Mucosa of rectum (tissue), 2 donors: Measurements from ENCODE around the gene RAB39A.
A peak's percentile ranks its signal among the peaks of the same experiment; 100 is the strongest.

Experiments
- H3K27ac ChIP-seq, 2 donors: one replicate each; pipeline ENCODE4 v1.7.0; 2013; ENCODE audit warnings: inconsistent platforms in 2 of 2, low read depth in 2 of 2, low read length in 2 of 2
- H3K27me3 ChIP-seq, 2 donors: one replicate each; pipeline ENCODE4 v1.7.0; 2013; ENCODE audit warnings: low read length in 2 of 2; ENCODE audit not compliant: control insufficient read depth in 2 of 2, insufficient read depth in 2 of 2
- H3K36me3 ChIP-seq, 2 donors: one replicate each; pipeline ENCODE4 v1.7.0; 2013; ENCODE audit warnings: low read length in 2 of 2; ENCODE audit not compliant: control insufficient read depth in 2 of 2, insufficient read depth in 2 of 2
- H3K4me1 ChIP-seq, 2 donors: one replicate each; pipeline ENCODE4 v1.7.0; 2013; ENCODE audit warnings: low read length in 2 of 2, mild to moderate bottlenecking in 1 of 2; ENCODE audit not compliant: control insufficient read depth in 2 of 2, insufficient read depth in 2 of 2
- H3K4me3 ChIP-seq, 2 donors: one replicate each; pipeline ENCODE4 v1.7.0; 2013; ENCODE audit warnings: low read length in 2 of 2
- H3K9ac ChIP-seq, 2 donors: one replicate each; pipeline ENCODE4 v1.7.0; 2013; ENCODE audit warnings: low read length in 2 of 2, low read depth in 1 of 2, mild to moderate bottlenecking in 1 of 2
- H3K9me3 ChIP-seq, 2 donors: one replicate each; pipeline ENCODE4 v1.7.0; 2013; ENCODE audit warnings: low read length in 2 of 2; ENCODE audit not compliant: control insufficient read depth in 2 of 2
- donor health status: healthy.
- donor health status: Normal muscosa, but diverticular disease.

Gene RAB39A

GRCh38 chr11:107957109-107957588 lies 28.9 kb downstream of the RAB39A start:
- no peaks in the 10 kb centered on the region for H3K9me3 ChIP-seq
- H3K4me3 ChIP-seq: peak overlapping the region in 1 of 2 donors; percentile 13
- no peaks in the 10 kb centered on the region for H3K36me3 ChIP-seq
- no peaks in the 10 kb centered on the region for H3K27me3 ChIP-seq
- H3K27ac ChIP-seq: no peak overlapping the region
- no peak overlapping the region for H3K9ac ChIP-seq
- no peaks in the 10 kb centered on the region for H3K4me1 ChIP-seq

GRCh38 chr11:107961480-107961879 lies 33.2 kb downstream of the RAB39A start:
- no peaks in the 10 kb centered on the region for H3K4me1 ChIP-seq
- no peak overlapping the region for H3K9ac ChIP-seq
- H3K9me3 ChIP-seq: no peaks in the 10 kb centered on the region
- no peaks in the 10 kb centered on the region for H3K36me3 ChIP-seq
- no peak overlapping the region for H3K27ac ChIP-seq
- H3K4me3 ChIP-seq: no peak overlapping the region
- H3K27me3 ChIP-seq: no peaks in the 10 kb centered on the region

GRCh38 chr11:107962181-107962580 lies 33.9 kb downstream of the RAB39A start:
- H3K9me3 ChIP-seq: no peaks in the 10 kb centered on the region
- H3K36me3 ChIP-seq: no peaks in the 10 kb centered on the region
- no peak overlapping the region for H3K27ac ChIP-seq
- H3K4me1 ChIP-seq: no peaks in the 10 kb centered on the region
- no peak overlapping the region for H3K9ac ChIP-seq
- no peak overlapping the region for H3K4me3 ChIP-seq
- no peaks in the 10 kb centered on the region for H3K27me3 ChIP-seq

GRCh38 chr11:107963091-107963490 lies 34.8 kb downstream of the RAB39A start:
- no peaks in the 10 kb centered on the region for H3K27me3 ChIP-seq
- no peak overlapping the region for H3K9ac ChIP-seq
- H3K36me3 ChIP-seq: no peaks in the 10 kb centered on the region
- H3K9me3 ChIP-seq: no peaks in the 10 kb centered on the region
- H3K27ac ChIP-seq: no peak overlapping the region
- H3K4me3 ChIP-seq: no peak overlapping the region
- no peaks in the 10 kb centered on the region for H3K4me1 ChIP-seq

GRCh38 chr11:107969219-107969618 lies 41.0 kb downstream of the RAB39A start:
- H3K9me3 ChIP-seq: no peaks in the 10 kb centered on the region
- no peaks in the 10 kb centered on the region for H3K36me3 ChIP-seq
- H3K9ac ChIP-seq: no peak overlapping the region
- H3K27ac ChIP-seq: no peak overlapping the region
- H3K4me1 ChIP-seq: no peaks in the 10 kb centered on the region
- no peak overlapping the region for H3K4me3 ChIP-seq
- H3K27me3 ChIP-seq: no peaks in the 10 kb centered on the region

- Histone ChIP-seq H3K36me3 (no peaks in the 10 kb centered on the region), H3K4me3 (no peak overlapping the region), H3K9ac (no peak overlapping the region), H3K27ac (no peak overlapping the region), H3K4me1 (no peaks in the 10 kb centered on the region), H3K27me3 (no peaks in the 10 kb centered on the region), H3K9me3 (no peaks in the 10 kb centered on the region)
Measured at GRCh38 chr11:107970049-107970448, 41.8 kb downstream of the RAB39A start.

GRCh38 chr11:107973641-107974040 lies 45.4 kb downstream of the RAB39A start:
- H3K27ac ChIP-seq: no peak overlapping the region
- no peaks in the 10 kb centered on the region for H3K4me1 ChIP-seq
- no peak overlapping the region for H3K9ac ChIP-seq
- no peaks in the 10 kb centered on the region for H3K27me3 ChIP-seq
- no peak overlapping the region for H3K4me3 ChIP-seq
- H3K36me3 ChIP-seq: no peaks in the 10 kb centered on the region
- no peaks in the 10 kb centered on the region for H3K9me3 ChIP-seq

- no peaks in the 10 kb centered on the region for H3K4me1 ChIP-seq
- H3K9ac ChIP-seq: no peak overlapping the region
- H3K4me3 ChIP-seq: no peak overlapping the region
- H3K36me3 ChIP-seq: no peaks in the 10 kb centered on the region
- no peaks in the 10 kb centered on the region for H3K9me3 ChIP-seq
- no peaks in the 10 kb centered on the region for H3K27me3 ChIP-seq
- no peak overlapping the region for H3K27ac ChIP-seq
Measured at GRCh38 chr11:107988397-107989158, 60.3 kb downstream of the RAB39A start.

GRCh38 chr11:107991868-107992414 lies 63.7 kb downstream of the RAB39A start:
- Histone ChIP-seq H3K36me3 (no peaks in the 10 kb centered on the region), H3K9ac (no peak overlapping the region), H3K4me3 (no peak overlapping the region), H3K4me1 (no peaks in the 10 kb centered on the region), H3K27me3 (no peaks in the 10 kb centered on the region), H3K27ac (no peak overlapping the region), H3K9me3 (no peaks in the 10 kb centered on the region)

- Histone ChIP-seq H3K4me1 (no peaks in the 10 kb centered on the region), H3K9me3 (no peaks in the 10 kb centered on the region), H3K27ac (no peak overlapping the region), H3K36me3 (no peaks in the 10 kb centered on the region), H3K9ac (no peak overlapping the region), H3K27me3 (no peaks in the 10 kb centered on the region), H3K4me3 (no peak overlapping the region)
Measured at GRCh38 chr11:107996006-107996776, 67.9 kb downstream of the RAB39A start.
